SK-MEL-5 (cell line): Measurements from ENCODE around the gene PROM2. TPM values are rescaled to one million over a fixed set of nuclear protein-coding genes. Genes with fewer than 3 reads are reported as not detected.

ENCODE experiments used
- DNase-seq: peaks from one replicate; pipeline ENCODE4 v3.0.0-alpha.2; 2016; ENCODE audit warnings: low read depth, low spot score
- in situ Hi-C: cut with HindIII; loops from 2 replicates; pipeline ENCODE4 v1.10.0; 2016; ENCODE audit warnings: low sequenced_read_pairs, high pct_unique_total_duplicates, low pct_unique_long_range_greater_than_20kb
- total RNA-seq: library from RNA; depleted of rRNA; stranded (reverse); fragments of >200 nt; shearing (Covaris generic); gene quantifications from 2 replicates; pipeline ENCODE4 v1.2.3, GENCODE V29; 2014

Gene PROM2
- total RNA-seq, 1 experiment from 2014 or later = not detected

DNA sequence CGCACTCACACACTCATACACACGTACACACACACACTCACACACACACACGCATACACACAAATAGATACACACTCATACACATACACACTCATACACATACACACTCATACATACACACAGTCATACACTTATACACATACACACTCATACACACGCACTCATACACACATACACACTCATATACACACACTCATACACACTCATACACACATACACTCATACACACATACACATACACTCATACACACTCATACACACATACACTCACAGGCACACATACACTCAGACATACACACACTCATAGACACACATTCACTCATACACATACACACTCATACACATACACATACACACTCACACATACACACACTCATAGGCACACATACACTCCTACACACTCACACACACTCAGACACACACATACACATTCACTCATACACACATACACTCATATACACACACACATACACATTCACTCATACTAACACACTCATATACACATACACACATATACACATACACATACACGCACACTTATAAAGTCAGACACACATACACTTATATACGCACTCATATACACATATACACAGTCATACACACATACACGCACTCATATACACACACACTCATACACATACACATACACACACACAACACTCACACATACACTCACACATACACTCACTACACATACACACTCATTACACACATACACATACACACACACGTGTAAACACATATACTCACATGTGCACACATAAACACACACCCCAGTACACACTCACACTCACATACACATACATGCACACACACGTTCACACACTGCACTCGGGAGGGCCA lies 51.6 kb downstream of the PROM2 start:
- DNase-seq = no peak
- in situ Hi-C loops = no loop called here

DNA sequence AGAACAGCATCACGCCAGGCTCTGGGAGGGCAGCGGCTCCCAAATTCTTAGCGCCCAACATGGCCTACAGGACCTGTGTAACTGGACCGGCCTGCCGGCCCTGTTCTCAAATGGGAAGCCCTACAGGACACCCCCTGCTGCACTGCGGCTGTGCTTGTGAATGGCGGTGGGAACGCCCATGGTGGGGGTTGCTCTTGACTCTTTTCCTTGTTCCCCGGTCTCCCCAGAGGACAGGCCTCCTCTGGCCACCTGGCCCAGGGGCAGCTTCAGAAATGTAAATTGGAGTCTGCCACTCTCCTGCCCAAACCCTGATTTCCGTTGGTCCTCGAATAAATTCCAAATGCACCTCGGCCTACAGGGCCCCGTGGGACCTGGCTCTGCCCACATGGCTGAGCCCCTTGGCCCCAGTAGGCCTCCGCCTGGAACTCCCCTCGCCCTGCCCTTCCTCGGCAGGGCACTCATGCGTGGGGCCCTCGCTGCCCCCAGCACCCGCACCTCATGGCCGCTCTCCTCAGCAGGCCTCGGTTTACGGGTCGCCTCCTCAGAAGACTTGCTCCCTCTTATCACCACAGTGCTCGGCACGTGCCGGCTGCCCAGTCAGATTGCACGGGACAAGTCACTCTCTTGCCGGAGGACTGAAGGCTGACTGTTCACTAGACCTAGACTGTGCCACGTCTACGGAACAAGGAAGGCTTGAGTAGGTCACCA lies 52.3 kb downstream of the PROM2 start:
- in situ Hi-C loops = no loop called here
- no peak for DNase-seq

DNA sequence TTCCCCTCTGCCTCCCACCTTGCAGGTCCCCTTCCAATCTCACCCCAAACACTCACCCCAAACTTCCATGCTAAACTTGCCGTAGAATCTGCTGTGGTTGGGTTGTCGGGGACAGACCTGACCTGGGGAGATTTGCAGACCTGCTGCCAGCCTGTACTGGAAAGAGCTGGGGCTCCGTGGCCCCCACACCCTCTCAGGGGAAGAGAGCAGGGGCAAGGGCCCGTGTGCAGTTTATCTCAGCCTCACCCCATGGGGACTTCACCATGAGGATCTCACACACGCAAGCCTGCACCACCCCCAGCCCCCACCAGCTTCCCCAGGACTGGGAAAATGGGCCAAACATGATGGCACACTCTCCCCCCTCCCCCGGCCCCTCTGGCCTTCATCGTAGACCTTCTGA lies 53.6 kb downstream of the PROM2 start:
- no peak for DNase-seq
- in situ Hi-C loops = no loop called here

DNA sequence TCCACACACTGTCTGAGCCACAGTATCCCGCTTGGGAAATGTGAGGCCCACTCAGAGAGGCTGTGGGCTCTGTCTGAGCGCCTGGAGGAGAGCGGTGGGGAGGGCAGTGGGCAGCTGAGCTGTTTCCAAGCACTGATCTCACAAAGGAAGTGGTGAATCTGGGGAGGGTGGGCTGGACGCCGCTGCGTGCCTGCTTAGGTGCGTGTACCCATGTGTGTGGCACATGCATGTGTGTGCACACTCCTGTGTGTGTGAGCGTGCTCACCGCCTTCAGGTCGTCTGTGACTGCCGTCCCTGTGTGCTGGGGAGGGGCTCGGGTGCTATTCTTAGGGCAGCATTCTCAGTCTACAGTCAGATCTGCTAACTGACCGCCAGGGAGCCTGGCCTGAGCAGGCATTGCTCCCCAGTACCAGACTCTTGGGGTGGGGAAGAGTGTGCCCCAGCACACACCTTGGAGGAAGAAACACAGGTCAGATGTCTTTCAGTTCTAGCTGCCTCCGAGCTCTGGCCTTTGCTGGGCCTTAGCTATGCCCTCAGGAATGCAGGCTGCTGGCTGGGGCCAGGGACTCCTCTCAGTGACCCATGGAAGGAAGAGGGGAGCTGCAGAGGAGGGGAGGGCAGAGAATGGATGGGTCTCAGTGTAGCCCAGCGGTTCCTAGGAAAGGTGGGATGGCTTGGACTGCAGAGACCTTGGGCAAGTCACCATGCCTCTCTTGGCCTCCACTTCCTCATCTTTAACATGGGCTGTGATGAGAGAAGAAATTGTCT lies 54.3 kb downstream of the PROM2 start:
- in situ Hi-C loops = no loop called here
- no peak for DNase-seq

DNA sequence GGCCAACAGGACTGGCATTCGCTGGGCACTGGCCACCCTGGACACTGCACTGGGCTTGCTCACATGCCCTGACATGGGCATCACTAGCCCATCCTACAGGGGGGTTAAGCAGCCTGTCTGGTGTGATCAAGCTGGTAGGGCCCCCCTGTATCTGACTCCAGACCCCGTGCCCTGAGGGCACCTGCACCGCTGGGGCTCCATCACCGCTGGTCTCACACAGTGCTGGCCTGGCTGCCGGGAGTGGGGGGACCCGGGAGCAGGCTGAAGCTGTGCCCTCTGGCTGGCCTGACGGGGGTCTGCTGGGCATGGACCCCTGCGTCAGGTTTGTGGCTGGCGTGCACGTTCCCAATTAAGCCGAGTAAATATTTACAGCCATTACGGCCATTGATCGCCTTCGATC lies 55.2 kb downstream of the PROM2 start:
- DNase-seq = no peak
- in situ Hi-C loops = no loop called here

DNA sequence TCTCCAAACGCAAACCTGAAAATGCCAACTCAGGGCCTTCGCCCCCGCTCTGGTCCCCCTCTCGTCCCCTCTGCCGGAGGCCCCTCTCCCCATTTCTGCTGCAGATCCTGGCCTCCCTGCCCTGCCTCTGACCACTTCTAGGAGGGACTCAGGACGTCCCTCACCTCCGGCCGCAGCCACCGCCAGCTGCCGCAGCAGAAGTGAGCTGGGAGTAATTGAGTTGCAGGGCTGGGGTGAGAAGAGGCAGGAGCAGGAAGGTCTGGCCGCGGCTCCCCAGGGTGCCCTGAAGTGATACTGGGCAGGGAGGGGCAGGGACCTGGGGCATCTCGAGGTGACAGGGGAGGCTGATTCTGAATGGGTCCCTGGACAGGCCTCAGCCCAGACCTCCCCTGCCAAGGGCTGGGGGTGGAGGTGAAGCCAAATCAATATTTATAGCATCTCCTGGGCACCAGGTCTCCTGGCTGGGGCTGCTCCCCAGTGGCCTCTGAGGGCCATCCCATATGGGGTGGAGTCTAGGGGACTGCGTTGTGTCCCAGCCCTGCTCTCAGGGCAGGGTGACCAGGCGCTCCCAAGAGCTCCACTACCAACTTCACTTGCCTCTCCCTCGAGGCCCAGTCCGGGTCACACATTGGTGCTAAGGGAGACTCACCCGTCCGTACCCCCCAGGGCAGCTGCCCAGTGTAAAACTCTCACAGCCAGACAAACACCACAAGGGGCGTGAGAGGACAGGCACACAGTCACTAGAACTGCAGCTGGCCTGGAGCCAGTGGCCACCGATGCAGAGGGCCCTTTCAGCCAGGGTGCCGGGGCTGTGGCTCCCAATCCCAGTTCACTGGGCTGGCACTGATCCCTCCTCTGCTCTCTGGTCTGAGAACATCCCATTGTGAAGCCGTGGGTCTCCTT lies 55.9 kb downstream of the PROM2 start:
- in situ Hi-C loops = no loop called here
- peak; percentile 58 for DNase-seq

DNA sequence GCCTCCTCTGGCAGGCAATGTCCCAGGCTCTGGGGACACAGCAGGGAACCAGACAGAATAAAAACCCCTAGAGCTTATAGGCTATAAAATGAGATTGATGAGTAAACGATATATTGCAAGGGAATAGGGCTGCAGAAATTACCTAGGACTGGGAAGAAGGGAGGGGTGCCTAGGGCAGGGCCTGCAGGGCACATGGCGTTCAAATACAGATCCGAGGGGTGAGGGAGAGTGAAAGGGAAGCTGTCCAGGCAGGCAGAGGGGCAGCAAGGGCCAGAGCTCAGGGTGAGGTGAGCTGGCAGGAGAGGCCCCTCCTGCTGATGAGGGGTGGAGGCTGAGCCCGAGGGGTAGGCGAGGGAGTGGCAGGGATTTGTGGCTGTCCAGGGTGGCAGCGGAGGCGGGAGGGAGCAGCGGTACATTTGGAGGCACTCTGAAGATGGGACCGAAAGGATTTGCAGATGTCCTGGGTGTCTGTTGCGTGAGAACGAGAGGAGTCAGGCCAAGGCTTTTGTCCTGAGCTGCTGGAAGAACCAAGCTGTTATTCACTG lies 56.6 kb downstream of the PROM2 start:
- in situ Hi-C loops = no loop called here

DNA sequence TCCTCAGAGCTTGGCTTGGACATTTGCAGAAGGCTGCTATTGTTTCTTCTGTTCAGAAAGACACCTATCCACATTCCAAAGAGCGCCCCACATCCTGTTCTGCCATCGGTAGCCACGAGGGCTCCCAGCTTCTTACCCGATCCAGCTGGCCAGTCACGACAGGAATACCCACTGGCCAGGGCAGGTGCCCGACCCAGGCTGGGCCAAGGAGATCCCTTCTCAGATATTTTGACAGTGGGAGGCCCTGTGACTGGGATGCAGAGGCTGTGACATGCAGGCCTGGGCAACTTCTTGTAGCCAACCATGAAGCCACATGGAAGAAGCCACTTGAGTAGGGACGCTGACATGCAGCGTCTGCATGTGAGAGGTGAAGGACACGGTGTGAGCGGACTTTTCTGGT lies 57.4 kb downstream of the PROM2 start:
- no peak for DNase-seq
- in situ Hi-C loops = no loop called here

More for the DNA sequence above, 56.6 kb downstream of the PROM2 start:
- no peak for DNase-seq

DNA sequence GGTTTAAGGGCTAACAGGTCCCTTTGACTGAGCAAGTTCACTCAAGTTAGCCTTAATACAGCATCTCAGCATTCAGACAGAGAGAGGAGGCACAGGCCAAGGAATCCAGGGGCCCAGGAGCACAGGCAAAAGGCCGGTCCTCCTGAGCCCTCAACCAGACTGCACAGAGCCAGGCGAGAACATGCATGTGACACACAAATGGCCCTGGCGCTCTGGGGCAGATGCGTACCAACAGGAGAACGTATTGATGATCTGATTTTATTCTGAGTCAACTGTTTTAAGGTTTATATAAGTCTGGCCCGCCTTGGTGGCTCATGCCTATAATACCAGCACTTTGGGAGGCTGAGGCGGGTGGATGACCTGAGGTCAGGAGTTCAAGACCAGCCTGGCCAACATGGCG lies 57.8 kb downstream of the PROM2 start:
- in situ Hi-C loops = no loop called here
- no peak for DNase-seq

DNA sequence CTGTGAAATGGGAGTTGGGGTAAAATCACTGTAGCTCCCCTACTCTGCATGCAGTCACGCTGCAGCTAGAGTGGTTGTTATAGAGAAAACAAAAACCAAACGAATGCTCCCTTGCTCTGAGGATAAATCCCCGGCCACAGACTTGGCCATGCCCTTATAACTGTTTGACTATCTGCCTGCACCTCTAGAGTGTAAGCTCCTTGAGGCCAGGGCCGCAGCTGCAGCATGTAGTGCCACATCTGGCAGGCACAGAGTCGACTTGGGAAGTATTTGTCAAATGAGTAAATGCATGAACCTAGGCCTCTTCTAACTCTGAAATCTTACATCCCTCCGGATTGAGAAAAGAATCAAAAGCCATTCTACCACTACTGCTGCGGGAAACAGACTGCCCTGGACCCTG lies 58.8 kb downstream of the PROM2 start:
- in situ Hi-C loops = no loop called here
- DNase-seq = no peak

DNA sequence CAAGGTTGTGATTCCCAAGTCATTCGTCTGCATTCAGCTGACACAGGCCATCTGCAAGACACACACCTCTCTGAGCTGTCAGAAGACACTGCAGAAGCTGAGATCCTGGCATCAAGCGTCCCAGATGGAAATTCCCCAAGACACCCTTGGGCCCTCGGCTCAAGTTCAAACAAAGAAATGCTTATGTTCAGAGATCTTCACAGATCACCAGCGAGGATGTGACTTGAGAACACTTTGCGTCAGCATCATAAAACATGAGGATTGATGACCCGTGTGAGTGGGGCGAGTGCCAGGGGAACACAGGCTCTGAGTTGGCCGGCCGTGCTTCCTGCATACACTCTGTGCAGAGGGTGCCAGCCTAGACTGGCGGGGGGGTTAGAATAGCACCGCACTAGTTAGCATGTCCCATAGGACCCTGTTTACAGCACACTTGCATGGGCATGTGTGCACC lies 59.7 kb downstream of the PROM2 start:
- DNase-seq = peak; percentile 100
- in situ Hi-C loops = no loop called here

DNA sequence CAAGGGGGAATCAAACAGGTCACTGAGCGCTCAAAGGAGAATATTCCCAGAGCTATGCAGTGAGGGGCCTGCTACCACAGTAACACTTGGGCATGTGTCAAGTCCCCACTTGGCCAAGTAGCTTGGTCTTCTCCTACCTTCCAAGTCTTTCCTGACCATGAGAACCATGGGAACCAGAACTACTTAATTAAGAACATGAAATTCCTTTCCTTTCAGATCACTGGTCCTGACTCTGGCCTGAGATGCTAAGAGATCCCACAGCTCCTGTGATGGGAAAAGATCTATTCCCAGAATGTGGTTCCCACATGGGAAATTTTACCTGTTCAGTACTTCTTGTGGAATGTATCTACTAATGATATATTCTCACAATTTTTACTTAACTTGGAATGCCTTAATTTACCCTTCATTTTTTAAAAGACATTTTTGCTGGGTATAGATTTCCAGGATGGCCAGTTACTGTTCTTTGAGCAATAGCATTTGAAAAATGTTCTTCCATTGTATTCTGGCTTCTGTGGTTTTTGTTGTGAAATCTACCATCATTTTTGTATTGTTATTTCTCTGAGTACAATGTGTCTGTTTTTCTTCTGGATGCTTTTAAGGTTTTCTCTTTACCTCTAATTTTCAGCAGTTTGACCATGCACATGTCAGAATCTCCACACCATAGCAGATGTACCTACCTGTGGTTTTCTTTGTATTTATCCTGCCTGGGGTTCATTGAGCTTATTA lies 60.8 kb downstream of the PROM2 start:
- in situ Hi-C loops = no loop called here
- DNase-seq = no peak

DNA sequence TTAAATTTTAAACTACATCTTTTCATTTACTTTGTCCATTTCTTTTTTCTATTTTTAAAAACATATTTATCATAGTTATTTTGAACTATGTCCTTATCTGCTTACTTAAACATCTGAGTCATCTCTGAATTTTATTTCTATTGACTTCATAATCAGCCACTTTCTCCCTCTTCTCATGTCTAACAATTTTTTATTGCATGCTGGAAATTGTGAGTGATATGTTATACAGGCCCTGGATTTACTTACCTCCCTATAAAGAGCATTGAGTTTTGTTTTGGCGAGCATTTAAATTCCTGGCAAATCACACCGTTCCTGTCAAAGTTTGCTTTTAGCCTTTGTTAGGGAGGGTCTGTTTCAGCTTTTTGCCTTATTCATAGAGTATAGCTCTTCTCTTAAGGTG lies 62.2 kb downstream of the PROM2 start:
- no peak for DNase-seq
- in situ Hi-C loops = no loop called here

DNA sequence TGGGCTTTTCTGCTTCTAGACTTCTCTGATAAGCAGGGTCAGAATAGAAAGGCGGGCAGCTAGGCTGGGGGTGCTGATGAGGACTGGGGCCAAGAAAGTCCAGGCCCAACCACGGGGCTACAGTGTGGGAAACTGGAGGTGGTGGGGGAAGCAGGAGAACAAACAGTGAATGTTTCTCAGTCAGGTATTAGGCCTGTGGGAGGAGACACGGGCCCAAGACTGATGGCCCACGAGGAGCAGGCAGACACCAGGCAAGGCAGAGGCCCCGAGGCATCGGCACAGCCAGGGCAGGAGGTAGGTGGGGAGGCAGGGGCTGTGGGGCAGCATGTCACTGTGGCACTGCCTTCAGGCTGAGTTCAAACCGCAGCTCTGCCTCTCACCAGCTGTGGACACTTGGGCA lies 63.6 kb downstream of the PROM2 start:
- in situ Hi-C loops = no loop called here
- no peak for DNase-seq
